OCI-LY3 (cell line): ENCODE measurements around the gene P2RX3.

Experiments used
- CTCF ChIP-seq: fragments of 200-600, 300-600 bp; sonication (generic); IDR thresholded peaks from 2 replicates; pipeline ENCODE4 v1.5.1; 2014; ENCODE audit warnings: antibody characterized with exemption, low read length, low read depth
- EZH2phosphoT487 ChIP-seq: fragments of 200-600 bp; shearing (Covaris generic); IDR thresholded peaks from 2 replicates; pipeline ENCODE4 v1.6.1; 2018; ENCODE audit warnings: antibody characterized with exemption, mixed run types, low read depth

GRCh38 chr11:57303990-57304579 is 34.1 kb upstream of the P2RX3 start:
- TF ChIP-seq CTCF (no peak), EZH2phosphoT487 (no peak)
